ENCODE data around the gene ACAD10. TPM values are rescaled to one million over a fixed set of nuclear protein-coding genes. Genes with fewer than 3 reads are reported as not detected.
"Not testable (repeated sequence)": the region's sequence is repeated elsewhere in the genome, so short reads cannot be mapped to it uniquely, and the experiment has no call there.

ACAD10 gene
- total RNA-seq, 1 experiment from 2014 or later, result 7.7 TPM

- DNase-seq (ENCODE audit: low read depth), result peak; percentile 63
These were observed 67.5 kb downstream of the ACAD10 start for GRCh38 chr12:111753144-111753881.

- no peak for DNase-seq (ENCODE audit: low read depth)
These were observed 68.8 kb downstream of the ACAD10 start for GRCh38 chr12:111754671-111755070.

GRCh38 chr12:111756196-111756595, 70.3 kb downstream of the ACAD10 start:
- DNase-seq (ENCODE audit: low read depth), result no peak

- DNase-seq (ENCODE audit: low read depth), result no peak
These were observed 70.8 kb downstream of the ACAD10 start for GRCh38 chr12:111756681-111757080.

- DNase-seq (ENCODE audit: low read depth), result no peak
These were observed 71.7 kb downstream of the ACAD10 start for GRCh38 chr12:111757361-111758119.

GRCh38 chr12:111758120-111758561, 72.3 kb downstream of the ACAD10 start:
- no peak for DNase-seq (ENCODE audit: low read depth)

GRCh38 chr12:111759271-111759670, 73.4 kb downstream of the ACAD10 start:
- no peak for DNase-seq (ENCODE audit: low read depth)

GRCh38 chr12:111759991-111760390, 74.1 kb downstream of the ACAD10 start:
- no peak for DNase-seq (ENCODE audit: low read depth)

- DNase-seq (ENCODE audit: low read depth), result no peak
These were observed 75.2 kb downstream of the ACAD10 start for GRCh38 chr12:111761099-111761498.

GRCh38 chr12:111761706-111762105, 75.9 kb downstream of the ACAD10 start:
- no peak for DNase-seq (ENCODE audit: low read depth)

GRCh38 chr12:111763552-111763951, 77.7 kb downstream of the ACAD10 start:
- not testable (repeated sequence) for DNase-seq (ENCODE audit: low read depth)

- DNase-seq (ENCODE audit: low read depth), result no peak
These were observed 78.4 kb downstream of the ACAD10 start for GRCh38 chr12:111764120-111764821.

GRCh38 chr12:111766608-111767361, 80.9 kb downstream of the ACAD10 start, which contains the start of gene ALDH2:
TSS of gene ALDH2 (plus strand) at chr12:111766933. CDS start at chr12:111766983, 50 bp downstream.
- peak; percentile 79 for DNase-seq (ENCODE audit: low read depth)

GRCh38 chr12:111767362-111768158, 81.7 kb downstream of the ACAD10 start:
- DNase-seq (ENCODE audit: low read depth), result peak; percentile 69

GRCh38 chr12:111768159-111768895, 82.5 kb downstream of the ACAD10 start:
- no peak for DNase-seq (ENCODE audit: low read depth)

GRCh38 chr12:111769599-111769998, 83.7 kb downstream of the ACAD10 start:
- no peak for DNase-seq (ENCODE audit: low read depth)

- DNase-seq (ENCODE audit: low read depth), result peak; percentile 91
These were observed 88.1 kb downstream of the ACAD10 start for GRCh38 chr12:111773801-111774551.

- peak; percentile 48 for DNase-seq (ENCODE audit: low read depth)
These were observed 89.6 kb downstream of the ACAD10 start for GRCh38 chr12:111775205-111776193.

All from Daoy (cell line).